MM.1S (cell line): Measurements from ENCODE around the gene VSX2.

Experiments
- DNase-seq: peaks from one replicate; pipeline ENCODE4 v3.0.0-alpha.2; 2015
- H2AFZ ChIP-seq: fragments of 300-600 bp; sonication (generic); 2 replicates; pipeline ENCODE4 v1.6.0; 2016; ENCODE audit warnings: antibody characterized with exemption, low read length
- H3F3A ChIP-seq: fragments of 300-600 bp; sonication (generic); 2 replicates; pipeline ENCODE4 v1.6.1; 2016; ENCODE audit warnings: mild to moderate bottlenecking, antibody characterized with exemption, low read length, moderate library complexity, mixed read lengths; ENCODE audit not compliant: insufficient read depth
- H3K27ac ChIP-seq: fragments of 300-600 bp; sonication (generic); 2 replicates; pipeline ENCODE4 v1.5.1; 2016; ENCODE audit warnings: mild to moderate bottlenecking, low read length
- H3K27me3 ChIP-seq: fragments of 300-600 bp; sonication (generic); replicated peaks from 2 replicates; pipeline ENCODE4 v1.6.0; 2016; ENCODE audit warnings: low read length; ENCODE audit not compliant: insufficient read depth
- H3K36me3 ChIP-seq: fragments of 300-600 bp; sonication (generic); replicated peaks from 2 replicates; pipeline ENCODE4 v1.6.1; 2016; ENCODE audit warnings: mild to moderate bottlenecking, low read length, mixed read lengths; ENCODE audit not compliant: insufficient read depth
- H3K4me1 ChIP-seq: fragments of 300-600 bp; sonication (generic); 2 replicates; pipeline ENCODE4 v1.6.1; 2016; ENCODE audit warnings: low read length, mixed read lengths
- H3K4me2 ChIP-seq: fragments of 300-600 bp; sonication (generic); 2 replicates; pipeline ENCODE4 v1.6.0; 2016; ENCODE audit warnings: low read depth, low read length
- H3K4me3 ChIP-seq: fragments of 300-600 bp; sonication (generic); 2 replicates; pipeline ENCODE4 v1.5.1; 2016; ENCODE audit warnings: low read length, mixed read lengths
- H3K79me2 ChIP-seq: fragments of 300-600 bp; sonication (generic); 2 replicates; pipeline ENCODE4 v1.6.1; 2016; ENCODE audit warnings: mixed run types, low read length, mixed read lengths
- H3K9ac ChIP-seq: fragments of 300-600 bp; sonication (generic); 2 replicates; pipeline ENCODE4 v1.6.1; 2016; ENCODE audit warnings: low read length, mixed read lengths
- H3K9me2 ChIP-seq: fragments of 300-600 bp; sonication (generic); replicated peaks from 2 replicates; pipeline ENCODE4 v1.6.1; 2016; ENCODE audit warnings: mild to moderate bottlenecking, low read length, mixed read lengths; ENCODE audit not compliant: insufficient read depth
- H3K9me3 ChIP-seq: fragments of 300-600 bp; sonication (generic); replicated peaks from 2 replicates; pipeline ENCODE4 v1.6.1; 2016; ENCODE audit warnings: mild to moderate bottlenecking, low read length, mixed read lengths; ENCODE audit not compliant: insufficient read depth
- H4K20me1 ChIP-seq: fragments of 300-600 bp; sonication (generic); 2 replicates; pipeline ENCODE4 v1.6.1; 2016; ENCODE audit warnings: mild to moderate bottlenecking, low read length, moderate library complexity, mixed read lengths; ENCODE audit not compliant: insufficient read depth
- CTCF ChIP-seq: fragments of 300-600 bp; sonication (generic); IDR thresholded peaks from 2 replicates; pipeline ENCODE4 v1.5.1; 2016; ENCODE audit warnings: antibody characterized with exemption, low read length, mixed read lengths
- EZH2 ChIP-seq: fragments of 300-600 bp; sonication (generic); optimal IDR thresholded peaks from 2 replicates; pipeline ENCODE3; 2017; ENCODE audit warnings: low read depth, mild to moderate bottlenecking, antibody characterized with exemption, low read length, mixed read lengths
- EZH2phosphoT487 ChIP-seq: fragments of 300-600 bp; sonication (generic); IDR thresholded peaks from 2 replicates; pipeline ENCODE4 v1.6.1; 2018; ENCODE audit warnings: antibody characterized with exemption, low read length

Gene VSX2

DNA sequence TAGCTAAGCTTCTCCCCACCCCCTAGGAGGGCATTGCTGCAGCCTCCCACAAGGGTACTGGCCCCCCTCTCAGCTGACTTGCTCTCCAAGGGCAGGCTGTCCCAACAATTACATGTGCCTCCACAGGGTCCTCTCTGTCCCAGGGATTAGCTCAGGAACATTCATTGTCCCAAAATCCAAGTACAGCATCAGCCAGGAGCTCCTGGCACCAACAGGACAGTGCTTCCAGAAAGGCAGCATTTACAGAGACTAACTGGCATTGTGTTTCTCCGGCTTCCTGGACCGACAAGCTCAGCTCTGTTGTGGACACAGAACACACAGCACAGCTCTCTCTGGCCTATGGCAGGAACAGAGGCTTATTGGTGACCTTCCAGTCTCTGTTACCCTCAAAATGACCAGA is 41.8 kb downstream of the VSX2 start:
- no peak for DNase-seq
- no peaks in the 10 kb centered on the region for H3K9me2 ChIP-seq

DNA sequence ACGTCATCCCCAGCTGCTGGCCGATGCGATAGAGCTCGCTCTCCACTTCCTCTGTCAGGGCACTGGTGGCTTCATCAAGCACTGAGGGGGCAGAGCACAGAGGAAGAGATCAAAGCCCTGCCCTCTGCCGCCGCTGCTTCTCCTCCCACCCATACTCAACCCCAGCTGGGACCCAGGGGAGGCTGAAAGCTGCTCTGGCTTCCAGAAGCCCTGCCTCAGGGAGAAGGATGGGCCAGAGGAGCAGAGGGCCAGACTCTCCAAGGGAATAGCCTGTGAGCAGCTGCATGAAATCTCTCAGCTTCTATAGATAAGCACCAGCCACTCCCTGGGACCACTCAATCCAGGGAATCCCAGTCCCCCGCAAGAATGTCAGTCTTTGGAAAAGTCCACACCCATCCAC is 47.5 kb downstream of the VSX2 start:
- DNase-seq: no peak

More for the DNA sequence above, 41.8 kb downstream of the VSX2 start:
- Histone ChIP-seq H3K27me3 (no peaks in the 10 kb centered on the region), H3K9ac (no peak overlapping the region), H3K4me2 (no peak overlapping the region), H3K4me3 (no peak overlapping the region), H4K20me1 (no peaks in the 10 kb centered on the region), H3K36me3 (no peaks in the 10 kb centered on the region), H3K9me3 (no peaks in the 10 kb centered on the region), H3K27ac (no peak overlapping the region), H2AFZ (no peak overlapping the region), H3K4me1 (no peaks in the 10 kb centered on the region), H3K79me2 (no peaks in the 10 kb centered on the region), H3F3A (no peaks in the 10 kb centered on the region)
- TF ChIP-seq EZH2: no peak
- no peak for TF ChIP-seq EZH2phosphoT487
- no peak for TF ChIP-seq CTCF

DNA sequence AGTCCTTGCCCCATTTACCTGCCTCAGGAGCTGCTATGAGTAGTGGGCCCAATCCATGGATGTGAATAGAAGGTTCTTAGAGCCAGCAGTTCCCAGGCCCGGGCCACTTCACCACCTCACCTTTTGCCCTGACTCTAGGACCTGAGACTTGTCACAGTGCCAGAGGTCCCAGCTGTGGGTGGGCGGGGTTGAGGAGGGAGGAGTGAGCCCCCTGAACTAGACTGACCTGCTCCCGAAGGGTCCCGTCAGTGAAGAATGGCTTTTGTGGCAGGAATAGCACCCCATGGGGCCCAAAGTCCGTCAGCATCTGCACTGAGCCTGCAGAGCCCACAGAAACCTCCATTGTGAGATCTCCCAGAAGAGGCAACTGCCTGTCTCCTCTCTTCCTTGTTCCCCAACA is 50.6 kb downstream of the VSX2 start:
- Histone ChIP-seq H3K9me2 (no peaks in the 10 kb centered on the region), H3K4me2 (no peak overlapping the region), H3K9me3 (no peaks in the 10 kb centered on the region), H3K36me3 (no peaks in the 10 kb centered on the region), H3K79me2 (no peaks in the 10 kb centered on the region), H3K4me1 (no peaks in the 10 kb centered on the region), H3K27me3 (no peaks in the 10 kb centered on the region), H3K4me3 (no peak overlapping the region), H3K27ac (no peak overlapping the region), H4K20me1 (no peaks in the 10 kb centered on the region), H2AFZ (no peak overlapping the region), H3K9ac (no peak overlapping the region), H3F3A (no peaks in the 10 kb centered on the region)
- DNase-seq: no peak
- TF ChIP-seq EZH2phosphoT487 (no peak), EZH2 (no peak), CTCF (no peak)

More for the DNA sequence above, 47.5 kb downstream of the VSX2 start:
- Histone ChIP-seq H3F3A (no peaks in the 10 kb centered on the region), H3K4me3 (no peak overlapping the region), H2AFZ (no peak overlapping the region), H3K27ac (no peak overlapping the region), H3K4me2 (no peak overlapping the region), H4K20me1 (no peaks in the 10 kb centered on the region), H3K9me3 (no peaks in the 10 kb centered on the region), H3K9ac (no peak overlapping the region), H3K79me2 (no peaks in the 10 kb centered on the region), H3K4me1 (no peaks in the 10 kb centered on the region), H3K9me2 (no peaks in the 10 kb centered on the region), H3K36me3 (no peaks in the 10 kb centered on the region), H3K27me3 (no peaks in the 10 kb centered on the region)
- TF ChIP-seq EZH2 (no peak), EZH2phosphoT487 (no peak), CTCF (no peak)
